Parathyroid adenoma (tissue), 2 donors: ENCODE data around the gene CTXND2.

Experiments used
- H2AFZ ChIP-seq: fragments of 300-600 bp; sonication (generic); one replicate; pipeline ENCODE4 v1.7.0; 2017; ENCODE audit warnings: antibody characterized with exemption, mild to moderate bottlenecking
- H3K27ac ChIP-seq: fragments of 300-600 bp; sonication (generic); one replicate; pipeline ENCODE4 v1.7.0; 2017
- H3K27me3 ChIP-seq: fragments of 300-600 bp; sonication (generic); one replicate; pipeline ENCODE4 v1.7.0; 2017; ENCODE audit warnings: low read length; ENCODE audit not compliant: control insufficient read depth, insufficient read depth
- H3K36me3 ChIP-seq: fragments of 300-600 bp; sonication (generic); one replicate; pipeline ENCODE4 v1.7.0; 2017; ENCODE audit warnings: low read length; ENCODE audit not compliant: control insufficient read depth, insufficient read depth
- H3K4me1 ChIP-seq: fragments of 300-600 bp; sonication (generic); one replicate; pipeline ENCODE4 v1.7.0; 2017; ENCODE audit warnings: control low read depth
- H3K4me2 ChIP-seq: fragments of 300-600 bp; sonication (generic); one replicate; pipeline ENCODE4 v1.7.0; 2017; ENCODE audit warnings: low read length
- H3K4me3 ChIP-seq: fragments of 300-600 bp; sonication (generic); one replicate; pipeline ENCODE4 v1.7.0; 2017; ENCODE audit warnings: low read depth, low read length
- H3K79me2 ChIP-seq: fragments of 300-600 bp; sonication (generic); one replicate; pipeline ENCODE4 v1.7.0; 2017; ENCODE audit warnings: control low read depth
- H3K9ac ChIP-seq: fragments of 300-600 bp; sonication (generic); one replicate; pipeline ENCODE4 v1.7.0; 2017; ENCODE audit warnings: mild to moderate bottlenecking
- H3K9me3 ChIP-seq: fragments of 300-600 bp; sonication (generic); one replicate; pipeline ENCODE4 v1.7.0; 2017; ENCODE audit warnings: low read length; ENCODE audit not compliant: control insufficient read depth
- CTCF ChIP-seq: fragments of 300-600 bp; sonication (generic); IDR thresholded peaks from one replicate; pipeline ENCODE4 v1.7.0; 2017; ENCODE audit warnings: antibody characterized with exemption, mild to moderate bottlenecking
- donor health status: primary hyperparathyroidism.

CTXND2 gene

GRCh38 chr1:150902346-150902745, 15.4 kb downstream of the CTXND2 start:
- Histone ChIP-seq H3K9ac (no peak overlapping the region), H3K27ac (no peak overlapping the region), H3K36me3 (no peaks in the 10 kb centered on the region), H3K4me1 (no peaks in the 10 kb centered on the region), H3K27me3 (no peaks in the 10 kb centered on the region), H3K9me3 (no peaks in the 10 kb centered on the region), H3K4me3 (no peak overlapping the region), H3K79me2 (no peaks in the 10 kb centered on the region), H2AFZ (no peak overlapping the region), H3K4me2 (no peak overlapping the region)
- TF ChIP-seq CTCF = no peak

DNA sequence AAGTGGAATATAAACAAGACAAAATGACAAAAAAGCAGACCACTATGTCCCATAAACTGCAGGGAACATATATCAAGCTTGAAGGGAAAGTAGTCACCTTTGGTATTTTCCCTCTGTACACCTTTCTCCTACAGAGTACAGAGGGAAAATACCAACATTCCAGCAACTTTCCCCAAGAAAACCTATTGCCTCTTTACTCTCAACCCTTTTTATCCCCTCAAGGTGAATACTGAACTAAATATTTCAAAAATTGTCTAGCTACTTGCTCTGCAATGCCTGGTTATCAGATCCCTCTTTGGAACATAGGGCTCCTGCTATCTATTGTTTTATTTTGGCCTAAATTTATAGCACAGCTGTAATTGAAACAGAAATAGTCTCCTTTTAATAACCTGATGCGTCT, 15.8 kb downstream of the CTXND2 start:
- TF ChIP-seq CTCF = no peak
- Histone ChIP-seq H3K9me3 (no peaks in the 10 kb centered on the region), H3K36me3 (no peaks in the 10 kb centered on the region), H3K27ac (no peak overlapping the region), H3K4me3 (no peak overlapping the region), H3K4me1 (no peaks in the 10 kb centered on the region), H3K9ac (no peak overlapping the region), H3K79me2 (no peaks in the 10 kb centered on the region), H2AFZ (no peak overlapping the region), H3K27me3 (no peaks in the 10 kb centered on the region), H3K4me2 (no peak overlapping the region)

GRCh38 chr1:150905301-150905700, 18.4 kb downstream of the CTXND2 start:
- no peak for TF ChIP-seq CTCF

GRCh38 chr1:150906329-150906728, 19.4 kb downstream of the CTXND2 start:
- Histone ChIP-seq H3K9me3 (no peaks in the 10 kb centered on the region), H3K36me3 (no peaks in the 10 kb centered on the region), H3K27ac (no peak overlapping the region), H3K79me2 (no peaks in the 10 kb centered on the region), H3K27me3 (no peaks in the 10 kb centered on the region), H3K4me3 (no peak overlapping the region), H2AFZ (no peak overlapping the region), H3K9ac (no peak overlapping the region), H3K4me1 (no peaks in the 10 kb centered on the region), H3K4me2 (no peak overlapping the region)
- no peak for TF ChIP-seq CTCF

More at GRCh38 chr1:150905301-150905700, 18.4 kb downstream of the CTXND2 start:
- no peak overlapping the region for H3K4me3 ChIP-seq
- no peaks in the 10 kb centered on the region for H3K36me3 ChIP-seq
- no peak overlapping the region for H3K27ac ChIP-seq
- H3K79me2 ChIP-seq = no peaks in the 10 kb centered on the region
- no peak overlapping the region for H2AFZ ChIP-seq
- H3K4me1 ChIP-seq = no peaks in the 10 kb centered on the region
- no peak overlapping the region for H3K4me2 ChIP-seq
- no peaks in the 10 kb centered on the region for H3K27me3 ChIP-seq
- H3K9me3 ChIP-seq = no peaks in the 10 kb centered on the region
- no peak overlapping the region for H3K9ac ChIP-seq

DNA sequence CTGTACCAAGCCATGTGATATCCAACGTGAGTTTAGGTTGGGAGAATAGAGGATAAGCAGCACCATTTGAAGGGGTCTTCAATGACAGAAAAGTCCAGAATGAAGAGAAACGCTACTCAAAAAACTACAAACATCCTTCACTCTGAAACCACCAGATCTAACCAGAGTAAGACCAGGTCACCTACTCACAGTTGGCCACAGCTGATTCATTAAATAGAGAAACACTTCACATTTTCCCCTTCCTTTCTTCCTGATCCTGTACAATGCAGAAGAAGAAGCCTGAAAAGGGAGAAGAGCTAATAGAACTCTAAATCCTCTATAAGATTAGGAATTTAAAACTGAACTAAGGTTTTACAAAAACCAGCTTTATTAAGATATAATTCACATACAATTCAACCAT, 19.9 kb downstream of the CTXND2 start:
- no peaks in the 10 kb centered on the region for H3K79me2 ChIP-seq
- no peak overlapping the region for H3K27ac ChIP-seq
- H2AFZ ChIP-seq = no peak overlapping the region
- no peaks in the 10 kb centered on the region for H3K9me3 ChIP-seq
- no peaks in the 10 kb centered on the region for H3K4me1 ChIP-seq
- no peak for TF ChIP-seq CTCF
- H3K4me2 ChIP-seq = no peak overlapping the region
- H3K36me3 ChIP-seq = no peaks in the 10 kb centered on the region
- H3K4me3 ChIP-seq = no peak overlapping the region
- no peak overlapping the region for H3K9ac ChIP-seq
- H3K27me3 ChIP-seq = no peaks in the 10 kb centered on the region
